Medulla oblongata (tissue), 1 donor: ENCODE data around the gene ZNF616.
"Not testable (repeated sequence)": the region's sequence is repeated elsewhere in the genome, so short reads cannot be mapped to it uniquely, and the experiment has no call there.

ENCODE experiments used
- DNase-seq: peaks from one replicate; pipeline ENCODE4 v3.0.0-alpha.2; 2015; ENCODE audit errors: extremely low spot score

The ZNF616 gene

GRCh38 chr19:52110780-52111179 is 29.0 kb downstream of the ZNF616 start:
- DNase-seq: no peak

GRCh38 chr19:52102782-52103181 is 37.0 kb downstream of the ZNF616 start:
- DNase-seq: no peak

GRCh38 chr19:52101866-52102562 is 37.7 kb downstream of the ZNF616 start:
- no peak for DNase-seq

GRCh38 chr19:52099497-52100138 is 40.1 kb downstream of the ZNF616 start:
- DNase-seq: no peak

- not testable (repeated sequence) for DNase-seq
Measured at GRCh38 chr19:52096416-52096815, 43.3 kb downstream of the ZNF616 start.

GRCh38 chr19:52095172-52096014 is 44.3 kb downstream of the ZNF616 start, which contains the start of gene ZNF841:
Gene ZNF841, minus strand, starts transcription at chr19:52095765. Its CDS starts 10,964 bp downstream, at chr19:52084801.
- peak; percentile 90 for DNase-seq

GRCh38 chr19:52094526-52095130 is 45.1 kb downstream of the ZNF616 start:
- peak; percentile 2 for DNase-seq

- no peak for DNase-seq
Measured at GRCh38 chr19:52086481-52086880, 53.3 kb downstream of the ZNF616 start.

GRCh38 chr19:52070496-52070895 is 69.2 kb downstream of the ZNF616 start:
- no peak for DNase-seq

- no peak for DNase-seq
Measured at GRCh38 chr19:52069653-52070052, 70.1 kb downstream of the ZNF616 start.

GRCh38 chr19:52066258-52066863 is 73.4 kb downstream of the ZNF616 start:
- no peak for DNase-seq

- no peak for DNase-seq
Measured at GRCh38 chr19:52065399-52065798, 74.3 kb downstream of the ZNF616 start.
